ENCODE measurements around the gene DEFB116. TPM values are rescaled to one million over a fixed set of nuclear protein-coding genes. Genes with fewer than 3 reads are reported as not detected.

The DEFB116 gene
- not detected in 2 replicates for total RNA-seq

GRCh38 chr20:31308535-31309162 lies at the start of gene DEFB116:
Gene DEFB116 (minus strand): TSS chr20:31308585. CDS start chr20:31308585, 0 bp downstream.

GRCh38 chr20:31257364-31257763 lies 51.0 kb downstream of the DEFB116 start, which contains the start of gene DEFB115:
Gene DEFB115 (plus strand): TSS chr20:31257664. CDS start chr20:31257664, 0 bp downstream.

Small RNAs within 50 kb of the gene (small RNA-seq; reads per million reads assigned to genes)
- gene RNA5SP480, result not detected

Other genes with a start within 250 kb of the DEFB116 start
- not detected in 2 replicates for gene DEFB115, start 50.9 kb downstream of the DEFB116 start, total RNA-seq
- not detected in 2 replicates for gene DEFB118, start 60.0 kb upstream of the DEFB116 start, total RNA-seq
- gene DEFB119, start 82.0 kb upstream of the DEFB116 start, total RNA-seq, result not detected in 2 replicates
- not detected in 2 replicates for gene DEFB121, start 97.6 kb upstream of the DEFB116 start, total RNA-seq
- not detected in 2 replicates for gene DEFB123, start 132.0 kb upstream of the DEFB116 start, total RNA-seq
- gene DEFB124, start 166.5 kb upstream of the DEFB116 start, total RNA-seq, result not detected in 2 replicates
- gene REM1, start 166.7 kb upstream of the DEFB116 start, total RNA-seq, result not detected in 2 replicates
- gene HM13, start 205.9 kb upstream of the DEFB116 start, total RNA-seq, result 74.2 and 94.0 TPM in 2 replicates